B cell (primary cell): ENCODE measurements around the gene ZDHHC18. TPM values are rescaled to one million over a fixed set of nuclear protein-coding genes. Genes with fewer than 3 reads are reported as not detected.

Source experiments
- ATAC-seq: fragments of 200-7000 bp; cut with Tn5 transposase; one replicate; pipeline ENCODE4 v1.10.0; 2021; ENCODE audit warnings: low read depth, mild to moderate bottlenecking, moderate number of reproducible peaks, moderate library complexity
- CTCF ChIA-PET: fragments of 350-600 bp; sonication (Branson Sonifier 250); formaldehyde crosslinking; loops from one replicate; lab custom pipeline; 2021; ENCODE audit warnings: antibody characterized with exemption, inconsistent platforms; lab: Charles Lee
- POLR2A ChIA-PET: fragments of 350-600 bp; sonication (Branson Sonifier 250); formaldehyde crosslinking; loops from one replicate; lab custom pipeline; 2021; ENCODE audit warnings: antibody characterized with exemption; lab: Charles Lee
- DNase-seq: peaks from one replicate; pipeline ENCODE4 v3.0.0; 2013
- H2AFZ ChIP-seq: 2 replicates; pipeline ENCODE4 v1.6.1; 2012; ENCODE audit warnings: mild to moderate bottlenecking, low read depth, low read length; ENCODE audit not compliant: insufficient read depth, poor library complexity, severe bottlenecking
- H3K27ac ChIP-seq, 2 donors: 1 replicate in 1 of 2; 2 replicates in 1 of 2; pipeline ENCODE4 v1.5.1; 2012 to 2013; ENCODE audit warnings: low read length in 2 of 2, mild to moderate bottlenecking in 2 of 2, moderate library complexity in 1 of 2
- H3K27me3 ChIP-seq, 4 experiments: fragments of 200-600 bp in 1 of 4; sonication (generic) in 1 of 4; replicated peaks in 1 of 4; 1 replicate in 2 of 4; 2 replicates in 2 of 4; pipeline versions ENCODE4 v1.6.1 to v1.7.0; 2013 to 2016; ENCODE audit warnings: low read length in 3 of 4, mild to moderate bottlenecking in 2 of 4, mixed read lengths in 1 of 4, moderate library complexity in 1 of 4; ENCODE audit not compliant: insufficient read depth in 4 of 4, control insufficient read depth in 3 of 4; ENCODE audit errors: control extremely low read depth in 1 of 4
- H3K36me3 ChIP-seq, 2 experiments: replicated peaks in 1 of 2; 1 replicate in 1 of 2; 2 replicates in 1 of 2; pipeline versions ENCODE4 v1.6.1 to v1.7.1; 2013; ENCODE audit warnings: low read length in 1 of 2; ENCODE audit not compliant: insufficient read depth in 2 of 2, control insufficient read depth in 1 of 2; ENCODE audit errors: control extremely low read depth in 1 of 2, extremely low read depth in 1 of 2
- H3K4me1 ChIP-seq, 2 donors: fragments of 200-600 bp in 1 of 2; sonication (generic) in 1 of 2; 1 replicate in 1 of 2; 2 replicates in 1 of 2; pipeline versions ENCODE4 v1.5.1 to v1.6.1; 2013 to 2017; ENCODE audit warnings: low read length in 2 of 2; ENCODE audit not compliant: control insufficient read depth in 2 of 2, insufficient read depth in 2 of 2
- H3K4me2 ChIP-seq: replicated peaks from 2 replicates; pipeline ENCODE3; 2012; ENCODE audit warnings: mild to moderate bottlenecking, low read depth, low read length; ENCODE audit not compliant: poor library complexity, severe bottlenecking
- H3K4me3 ChIP-seq, 5 experiments: fragments of 200-600 bp in 1 of 5; sonication (generic) in 1 of 5; 1 replicate in 3 of 5; 2 replicates in 2 of 5; pipeline versions ENCODE4 v1.5.1 to v1.7.0; 2011 to 2016; ENCODE audit warnings: low read length in 4 of 5, mild to moderate bottlenecking in 4 of 5, low read depth in 2 of 5, control low read depth in 1 of 5, moderate library complexity in 1 of 5; ENCODE audit not compliant: insufficient read depth in 1 of 5; ENCODE audit errors: control extremely low read depth in 1 of 5, extremely low read depth in 1 of 5
- H3K79me2 ChIP-seq: fragments of 200-600 bp; sonication (generic); one replicate; pipeline ENCODE4 v1.6.0; 2016; ENCODE audit warnings: low read length; ENCODE audit not compliant: control insufficient read depth, insufficient read depth
- H3K9ac ChIP-seq: fragments of 200-600 bp; sonication (generic); 2 replicates; pipeline ENCODE4 v1.6.1; 2017; ENCODE audit warnings: mild to moderate bottlenecking, low read length, moderate library complexity
- H3K9me3 ChIP-seq, 3 donors: one replicate each; pipeline versions ENCODE4 v1.6.1 to v1.7.1; 2013; ENCODE audit warnings: low read length in 2 of 3; ENCODE audit not compliant: control insufficient read depth in 2 of 3, insufficient read depth in 1 of 3; ENCODE audit errors: control extremely low read depth in 1 of 3
- H4K20me1 ChIP-seq: 2 replicates; pipeline ENCODE4 v1.6.0; 2012; ENCODE audit warnings: mild to moderate bottlenecking, low read length; ENCODE audit not compliant: insufficient read depth, control insufficient read depth, poor library complexity, severe bottlenecking
- H3K27ac Mint-ChIP-seq: one replicate; pipeline ENCODE4 v1.8.0; 2021; ENCODE audit warnings: mixed read lengths
- H3K27me3 Mint-ChIP-seq: one replicate; pipeline ENCODE4 v1.8.0; 2021; ENCODE audit warnings: mixed read lengths
- H3K4me1 Mint-ChIP-seq: one replicate; pipeline ENCODE4 v1.8.0; 2021; ENCODE audit warnings: mixed read lengths
- H3K4me3 Mint-ChIP-seq: one replicate; pipeline ENCODE4 v1.8.0; 2021; ENCODE audit warnings: mixed read lengths
- H3K9me3 Mint-ChIP-seq: one replicate; pipeline ENCODE4 v1.8.0; 2022; ENCODE audit warnings: mixed read lengths; ENCODE audit not compliant: insufficient read depth
- EZH2 ChIP-seq: IDR thresholded peaks from 2 replicates; pipeline ENCODE4 v1.6.1; 2012; ENCODE audit warnings: borderline replicate concordance, low read depth, mild to moderate bottlenecking, moderate library complexity, low read length; ENCODE audit not compliant: insufficient read depth, poor library complexity, severe bottlenecking
- WGBS: methylation state at CpG from one replicate; pipeline ENCODE4 v1.1.5; 2013; ENCODE audit warnings: missing lambda C conversion rate; ENCODE audit not compliant: insufficient coverage; 5-methylcytosine and 5-hydroxymethylcytosine counted together
- intact Hi-C: fragments of 100-400 bp; cut with micrococcal nuclease; formaldehyde crosslinking; loops from one replicate; pipeline ENCODE4 v1.10.0; 2022
- polyA plus RNA-seq: library from polyadenylated mRNA; depleted of rRNA; stranded (reverse); fragments of >200 nt; gene quantifications from 2 replicates; pipeline ENCODE4 v1.2.3, GENCODE V29; 2012
- total RNA-seq, 2 donors: library from RNA; stranded (reverse); fragments of 120-200 nt in 1 of 2; gene quantifications; 1 replicate in 1 of 2; 2 replicates in 1 of 2; pipeline versions ENCODE4 v1.2.3 to v1.2.4, GENCODE V29; 2013 to 2022
- TF ChIP-seq, protein P1 (sequence below): fragments of 200-600 bp; IDR thresholded peaks from one replicate; pipeline ENCODE4 v1.8.0; 2022; ENCODE audit warnings: antibody characterized with exemption, mild to moderate bottlenecking

Gene ZDHHC18
- total and polyA plus RNA-seq, 2 donors (not counting 1 experiment from before 2014, with no cell fraction given): 25.8 to 30.8 TPM

DNA sequence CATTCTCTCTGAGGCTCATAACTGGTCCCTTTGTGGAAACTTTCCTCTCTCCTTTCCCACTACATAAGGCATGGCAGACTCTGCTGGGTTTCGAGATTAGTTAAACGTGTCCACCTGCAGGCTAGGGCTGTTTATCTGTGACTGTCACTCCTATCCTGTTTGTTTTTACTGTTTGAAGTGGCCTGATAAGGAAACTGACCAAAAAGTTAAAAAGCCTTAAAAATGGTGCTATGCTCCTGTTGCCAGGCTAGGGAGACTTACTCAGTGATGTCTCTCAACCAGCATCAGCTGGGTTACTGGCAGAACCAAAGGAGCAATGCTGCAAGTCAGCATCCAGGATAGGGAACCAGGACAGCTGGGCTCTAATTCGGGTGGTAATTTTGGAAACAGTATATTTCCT lies 34.9 kb upstream of the ZDHHC18 start:
- Histone ChIP-seq H3K9ac (no peak overlapping the region), H3K79me2 (peaks cover 48% of the 10 kb centered on the region), H3K4me2 (no peak overlapping the region), H3K27me3 (no peaks in the 10 kb centered on the region), H3K27ac (no peak overlapping the region), H2AFZ (no peak overlapping the region), H3K9me3 (no peaks in the 10 kb centered on the region), H3K36me3 (peaks cover 2 to 30% of the 10 kb centered on the region in 2 experiments), H3K4me3 (no peak overlapping the region), H3K4me1 (peaks cover 10 to 22% of the 10 kb centered on the region in 2 donors), H4K20me1 (peaks cover 7% of the 10 kb centered on the region)
- no peaks in the 10 kb centered on the region for H3K9me3 Mint-ChIP-seq
- ATAC-seq (no peak), DNase-seq (no peak)
- intact Hi-C loops: no loop called here
- ChIA-PET POLR2A (interaction anchor here (0.9 kb wide), 1 partner anchor 94 kb away, joined by 3 read pairs; no protein-coding TSS in a partner anchor), CTCF (interaction anchor here (0.8 to 10.1 kb wide), 13 partner anchors 8 to 254 kb away, joined by 3 to 479 read pairs (median 24); partner anchors contain the start of gene ARID1A)
- H3K4me3 Mint-ChIP-seq: no peak overlapping the region
- WGBS: 79% methylated on average over 2 of the region's 3 CpGs
- no peaks in the 10 kb centered on the region for H3K27me3 Mint-ChIP-seq
- H3K27ac Mint-ChIP-seq: no peak overlapping the region
- TF ChIP-seq, protein P1, sequence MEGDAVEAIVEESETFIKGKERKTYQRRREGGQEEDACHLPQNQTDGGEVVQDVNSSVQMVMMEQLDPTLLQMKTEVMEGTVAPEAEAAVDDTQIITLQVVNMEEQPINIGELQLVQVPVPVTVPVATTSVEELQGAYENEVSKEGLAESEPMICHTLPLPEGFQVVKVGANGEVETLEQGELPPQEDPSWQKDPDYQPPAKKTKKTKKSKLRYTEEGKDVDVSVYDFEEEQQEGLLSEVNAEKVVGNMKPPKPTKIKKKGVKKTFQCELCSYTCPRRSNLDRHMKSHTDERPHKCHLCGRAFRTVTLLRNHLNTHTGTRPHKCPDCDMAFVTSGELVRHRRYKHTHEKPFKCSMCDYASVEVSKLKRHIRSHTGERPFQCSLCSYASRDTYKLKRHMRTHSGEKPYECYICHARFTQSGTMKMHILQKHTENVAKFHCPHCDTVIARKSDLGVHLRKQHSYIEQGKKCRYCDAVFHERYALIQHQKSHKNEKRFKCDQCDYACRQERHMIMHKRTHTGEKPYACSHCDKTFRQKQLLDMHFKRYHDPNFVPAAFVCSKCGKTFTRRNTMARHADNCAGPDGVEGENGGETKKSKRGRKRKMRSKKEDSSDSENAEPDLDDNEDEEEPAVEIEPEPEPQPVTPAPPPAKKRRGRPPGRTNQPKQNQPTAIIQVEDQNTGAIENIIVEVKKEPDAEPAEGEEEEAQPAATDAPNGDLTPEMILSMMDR: no peak
- TF ChIP-seq EZH2: no peak
- H3K4me1 Mint-ChIP-seq: peaks cover 23% of the 10 kb centered on the region

DNA sequence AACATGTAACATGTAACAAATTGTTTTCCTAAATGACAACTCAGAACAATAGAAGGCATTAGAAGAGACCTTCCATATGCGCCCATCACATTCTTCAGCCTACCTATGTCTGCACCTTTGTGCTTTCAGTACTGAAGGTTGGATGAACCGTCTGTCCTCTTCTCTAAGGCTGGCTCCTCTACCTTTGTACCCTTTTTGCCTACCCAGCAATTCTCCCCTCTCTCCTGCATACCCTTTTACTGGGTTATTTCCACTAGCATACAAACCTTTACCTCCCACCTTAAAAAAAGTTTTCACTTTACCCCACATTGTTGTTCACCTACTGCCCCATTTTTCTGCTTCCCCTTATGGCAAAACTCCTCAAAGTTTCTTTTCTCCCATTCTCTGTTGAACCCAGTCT lies 33.6 kb upstream of the ZDHHC18 start:
- TF ChIP-seq, protein P1: no peak
- TF ChIP-seq EZH2: no peak

More for the DNA sequence above, 33.6 kb upstream of the ZDHHC18 start:
- no peak overlapping the region for H3K4me3 ChIP-seq
- H3K27ac ChIP-seq: no peak overlapping the region
- ChIA-PET CTCF (interaction anchor here (1.8 to 10.1 kb wide), 3 partner anchors 190 to 194 kb away, joined by 9 to 479 read pairs (median 13); no protein-coding TSS in a partner anchor), POLR2A (no interaction called here)
- peaks cover 11% of the 10 kb centered on the region for H4K20me1 ChIP-seq
- H2AFZ ChIP-seq: no peak overlapping the region
- Mint-ChIP-seq H3K27me3 (no peaks in the 10 kb centered on the region), H3K27ac (no peak overlapping the region), H3K4me3 (no peak overlapping the region), H3K9me3 (no peaks in the 10 kb centered on the region), H3K4me1 (peaks cover 13% of the 10 kb centered on the region)
- intact Hi-C loops: no loop called here
- peaks cover 5 to 13% of the 10 kb centered on the region in 2 donors for H3K4me1 ChIP-seq
- peaks cover 2 to 39% of the 10 kb centered on the region in 2 experiments for H3K36me3 ChIP-seq
- H3K9me3 ChIP-seq: no peaks in the 10 kb centered on the region
- no peak overlapping the region for H3K4me2 ChIP-seq
- no peak overlapping the region for H3K9ac ChIP-seq
- ATAC-seq (no peak), DNase-seq (no peak)
- H3K79me2 ChIP-seq: peaks cover 50% of the 10 kb centered on the region
- no peaks in the 10 kb centered on the region for H3K27me3 ChIP-seq
- 100% methylated on average over 2 of the region's 2 CpGs for WGBS
